GM12874 (cell line): Measurements from ENCODE around the gene MEP1A.

Experiments used
- CTCF ChIP-seq: IDR thresholded peaks from 2 replicates; pipeline ENCODE4 v1.5.1; 2011; ENCODE audit warnings: low read depth, mild to moderate bottlenecking, control low read depth, low read length, moderate library complexity; ENCODE audit not compliant: insufficient read depth

MEP1A gene

GRCh38 chr6:46784535-46784934 is 8.7 kb upstream of the MEP1A start:
- TF ChIP-seq CTCF: no peak

- no peak for TF ChIP-seq CTCF
Measured at GRCh38 chr6:46787871-46788540, 5.2 kb upstream of the MEP1A start.

- TF ChIP-seq CTCF: no peak
Measured at GRCh38 chr6:46788791-46789190, 4.4 kb upstream of the MEP1A start.

- TF ChIP-seq CTCF: no peak
Measured at GRCh38 chr6:46789434-46790354, 3.5 kb upstream of the MEP1A start.

GRCh38 chr6:46790355-46790874 is 2.8 kb upstream of the MEP1A start:
- no peak for TF ChIP-seq CTCF

- TF ChIP-seq CTCF: no peak
Measured at GRCh38 chr6:46792635-46793034, 554 bp upstream of the MEP1A start.

GRCh38 chr6:46794068-46794467 is 879 bp downstream of the MEP1A start:
- TF ChIP-seq CTCF: no peak
